IMR-90 (cell line): ENCODE measurements around the gene NHEJ1. TPM values are rescaled to one million over a fixed set of nuclear protein-coding genes. Genes with fewer than 3 reads are reported as not detected.

Experiments used
- ATAC-seq: fragments of 200-7000 bp; cut with Tn5 transposase; 2 replicates; pipeline ENCODE4 v1.9.1; 2020; ENCODE audit warnings: low read depth, mild to moderate bottlenecking, moderate library complexity
- BruUV-seq: library from RNA; stranded (reverse); fragments of 400-500 nt; replicated peaks from 2 replicates; lab custom pipeline; 2021; lab: Mats Ljungman, UMichigan
- CTCF ChIA-PET: fragments of 300-600 bp; formaldehyde crosslinking; extraction: SDS; loops from one replicate; lab custom pipeline; 2021; ENCODE audit warnings: antibody characterized with exemption; lab: Yijun Ruan, JAX
- POLR2A ChIA-PET: fragments of 300-600 bp; sonication (Branson Sonifier 250); formaldehyde crosslinking; loops from one replicate; lab custom pipeline; 2022; ENCODE audit warnings: antibody characterized with exemption; ENCODE audit not compliant: unreplicated experiment; lab: Charles Lee
- DNase-seq: peaks from one replicate; pipeline ENCODE4 v3.0.0; 2013
- H2AFZ ChIP-seq: replicated peaks from 2 replicates; pipeline ENCODE3; 2013; ENCODE audit warnings: low read length, mild to moderate bottlenecking; ENCODE audit not compliant: poor library complexity
- H2AK5ac ChIP-seq: 2 replicates; pipeline ENCODE4 v1.6.1; 2013; ENCODE audit warnings: low read depth, low read length, inconsistent platforms
- H2AK9ac ChIP-seq: replicated peaks from 2 replicates; pipeline ENCODE3; 2013; ENCODE audit warnings: mild to moderate bottlenecking, low read depth, low read length, moderate library complexity; ENCODE audit not compliant: poor library complexity
- H2BK120ac ChIP-seq: 2 replicates; pipeline ENCODE4 v1.6.1; 2013; ENCODE audit warnings: low read depth, low read length, inconsistent platforms
- H2BK15ac ChIP-seq: 3 replicates; pipeline ENCODE4 v1.6.1; 2013; ENCODE audit warnings: low read depth, low read length, inconsistent platforms
- H2BK20ac ChIP-seq: 2 replicates; pipeline ENCODE4 v1.6.1; 2013; ENCODE audit warnings: low read depth, mild to moderate bottlenecking, inconsistent platforms, low read length, moderate library complexity
- H2BK5ac ChIP-seq: 2 replicates; pipeline ENCODE4 v1.6.1; 2013; ENCODE audit warnings: mild to moderate bottlenecking, low read depth, low read length, inconsistent platforms; ENCODE audit not compliant: poor library complexity, severe bottlenecking
- H3K14ac ChIP-seq: replicated peaks from 2 replicates; pipeline ENCODE4 v1.6.1; 2013; ENCODE audit warnings: low read depth, low read length, inconsistent platforms
- H3K18ac ChIP-seq: 2 replicates; pipeline ENCODE4 v1.6.1; 2013; ENCODE audit warnings: low read depth, low read length, control low read depth
- H3K23ac ChIP-seq: 2 replicates; pipeline ENCODE4 v1.6.1; 2013; ENCODE audit warnings: low read depth, low read length, inconsistent platforms
- H3K27ac ChIP-seq: 2 replicates; pipeline ENCODE4 v1.5.1; 2013; ENCODE audit warnings: mild to moderate bottlenecking, control low read depth, low read length; ENCODE audit not compliant: insufficient read depth
- H3K27me3 ChIP-seq: 2 replicates; pipeline ENCODE4 v1.6.1; 2013; ENCODE audit warnings: low read length; ENCODE audit not compliant: control insufficient read depth, insufficient read depth
- H3K36me3 ChIP-seq: 2 replicates; pipeline ENCODE4 v1.6.1; 2013; ENCODE audit warnings: low read length, mixed read lengths; ENCODE audit not compliant: control insufficient read depth, insufficient read depth
- H3K4ac ChIP-seq: 2 replicates; pipeline ENCODE4 v1.6.1; 2013; ENCODE audit warnings: low read depth, low read length, inconsistent platforms
- H3K4me1 ChIP-seq: 2 replicates; pipeline ENCODE4 v1.6.1; 2013; ENCODE audit warnings: low read length, mixed read lengths; ENCODE audit not compliant: control insufficient read depth, insufficient read depth
- H3K4me2 ChIP-seq: 2 replicates; pipeline ENCODE4 v1.6.1; 2013; ENCODE audit warnings: low read depth, mild to moderate bottlenecking, control low read depth, low read length, moderate library complexity
- H3K4me3 ChIP-seq: 2 replicates; pipeline ENCODE4 v1.5.1; 2013; ENCODE audit warnings: low read depth, mild to moderate bottlenecking, control low read depth, low read length, moderate library complexity; ENCODE audit not compliant: insufficient read depth
- H3K56ac ChIP-seq: 2 replicates; pipeline ENCODE4 v1.6.1; 2013; ENCODE audit warnings: low read length, inconsistent platforms; ENCODE audit not compliant: insufficient read depth; ENCODE audit errors: extremely low read depth
- H3K79me1 ChIP-seq, 2 experiments: 2 replicates each; pipeline ENCODE4 v1.6.1; 2013; ENCODE audit warnings: low read length in 2 of 2, inconsistent platforms in 1 of 2, low read depth in 1 of 2
- H3K9ac ChIP-seq: 2 replicates; pipeline ENCODE4 v1.6.1; 2013; ENCODE audit warnings: low read depth, low read length, control low read depth
- H3K9me1 ChIP-seq: 2 replicates; pipeline ENCODE4 v1.6.1; 2013; ENCODE audit warnings: low read length, inconsistent platforms; ENCODE audit not compliant: insufficient read depth
- H3K9me3 ChIP-seq: 2 replicates; pipeline ENCODE4 v1.6.1; 2013; ENCODE audit warnings: low read length; ENCODE audit not compliant: control insufficient read depth, insufficient read depth
- H4K20me1 ChIP-seq: 2 replicates; pipeline ENCODE4 v1.6.1; 2013; ENCODE audit warnings: low read length, inconsistent platforms; ENCODE audit not compliant: insufficient read depth
- H4K5ac ChIP-seq: 2 replicates; pipeline ENCODE4 v1.6.1; 2013; ENCODE audit warnings: mild to moderate bottlenecking, low read depth, low read length, control low read depth
- H4K8ac ChIP-seq, 2 experiments: 2 replicates each; pipeline ENCODE4 v1.6.1; 2013; ENCODE audit warnings: low read depth in 2 of 2, low read length in 2 of 2, control low read depth in 1 of 2, inconsistent platforms in 1 of 2
- H4K91ac ChIP-seq: 2 replicates; pipeline ENCODE4 v1.6.1; 2013; ENCODE audit warnings: low read depth, low read length, inconsistent platforms; ENCODE audit not compliant: insufficient read depth
- BHLHE40 ChIP-seq: fragments of 150-350 bp; IDR thresholded peaks from 2 replicates; pipeline ENCODE4 v1.6.1; 2016; ENCODE audit warnings: mild to moderate bottlenecking, low read depth, low read length
- CEBPB ChIP-seq: IDR thresholded peaks from 2 replicates; pipeline ENCODE4 v1.6.1; 2012; ENCODE audit warnings: low read depth, low read length, improper control_type of control experiment
- CTCF ChIP-seq: conservative IDR thresholded peaks from 2 replicates; pipeline ENCODE4 v1.5.1; 2012; ENCODE audit warnings: mild to moderate bottlenecking, low read depth, low read length, improper control_type of control experiment
- FOS ChIP-seq: fragments of 150-350 bp; IDR thresholded peaks from 2 replicates; pipeline ENCODE4 v1.6.1; 2016; ENCODE audit warnings: low read depth, low read length
- MAFK ChIP-seq: IDR thresholded peaks from 2 replicates; pipeline ENCODE4 v1.6.1; 2012; ENCODE audit warnings: low read depth, low read length, improper control_type of control experiment
- MAZ ChIP-seq: IDR thresholded peaks from 2 replicates; pipeline ENCODE4 v1.6.1; 2012; ENCODE audit warnings: low read depth, mild to moderate bottlenecking, low read length, improper control_type of control experiment, moderate library complexity, borderline replicate concordance
- MXI1 ChIP-seq: IDR thresholded peaks from 2 replicates; pipeline ENCODE4 v1.6.1; 2012; ENCODE audit warnings: low read depth, mild to moderate bottlenecking, low read length, moderate library complexity, borderline replicate concordance
- POLR2A ChIP-seq: IDR thresholded peaks from 2 replicates; pipeline ENCODE4 v1.6.1; 2012; ENCODE audit warnings: mild to moderate bottlenecking, low read depth, low read length
- RCOR1 ChIP-seq: IDR thresholded peaks from 2 replicates; pipeline ENCODE4 v1.6.1; 2012; ENCODE audit warnings: mild to moderate bottlenecking, low read length, improper control_type of control experiment; ENCODE audit not compliant: insufficient replicate concordance
- RFX5 ChIP-seq: IDR thresholded peaks from 2 replicates; pipeline ENCODE4 v1.8.0; 2012; ENCODE audit warnings: low read depth, mild to moderate bottlenecking, low read length, moderate library complexity
- SMC3 ChIP-seq: fragments of 150-350 bp; IDR thresholded peaks from 2 replicates; pipeline ENCODE4 v1.6.1; 2016; ENCODE audit warnings: low read depth, mild to moderate bottlenecking, antibody characterized with exemption, low read length, moderate library complexity
- USF2 ChIP-seq: fragments of 150-350 bp; IDR thresholded peaks from 2 replicates; pipeline ENCODE4 v1.6.1; 2017; ENCODE audit warnings: mild to moderate bottlenecking, antibody characterized with exemption, low read length, low read depth
- WGBS, 2 experiments: methylation state at CpG; one replicate each; pipeline versions ENCODE4 v1.1.5 to v1.1.7; 2013; ENCODE audit warnings: missing lambda C conversion rate in 2 of 2; ENCODE audit not compliant: insufficient read length in 1 of 2; ENCODE audit errors: extremely low coverage in 2 of 2; 5-methylcytosine and 5-hydroxymethylcytosine counted together
- dilution Hi-C: fragments of 300-500 bp; cut with HindIII; formaldehyde crosslinking; loops from one replicate; pipeline ENCODE4 v1.14.3; 2018; ENCODE audit warnings: low sequenced_read_pairs; ENCODE audit not compliant: unreplicated experiment
- in situ Hi-C: fragments of 300-500 bp; cut with MboI; formaldehyde crosslinking; loops from 3 replicates; pipeline ENCODE4 v1.14.3; 2019; ENCODE audit warnings: low sequenced_read_pairs, inconsistent platforms, mixed read lengths
- intact Hi-C: fragments of 100-400 bp; cut with micrococcal nuclease; formaldehyde crosslinking; loops from 2 replicates; pipeline ENCODE4 v1.10.0; 2022
- polyA plus RNA-seq, 3 experiments: library from polyadenylated mRNA; depleted of rRNA; stranded (reverse); fragments of >200 nt; gene quantifications; 2 replicates each; pipeline ENCODE4 v1.2.3, GENCODE V29; 2012; ENCODE audit warnings: low replicate concordance in 1 of 3
- total RNA-seq: library from RNA; depleted of rRNA; stranded (reverse); fragments of >200 nt; gene quantifications from 2 replicates; pipeline ENCODE4 v1.2.3, GENCODE V29; 2012

The NHEJ1 gene
- total and polyA plus RNA-seq, 2 of the 4 experiments (the other 2 are of a cell fraction): 12.5 to 23.1 TPM

- Histone ChIP-seq H2AK5ac (no peak overlapping the region), H3K4me3 (no peak overlapping the region), H4K8ac (no peak overlapping the region), H3K4me2 (no peak overlapping the region), H3K56ac (no peak overlapping the region), H3K9ac (no peak overlapping the region), H4K20me1 (no peaks in the 10 kb centered on the region), H3K23ac (no peak overlapping the region), H2BK20ac (no peak overlapping the region), H3K79me1 (no peaks in the 10 kb centered on the region; a peak in 1 of 4 replicates), H3K9me1 (peaks cover 6% of the 10 kb centered on the region), H2BK5ac (no peak overlapping the region), H4K5ac (no peak overlapping the region), H3K36me3 (no peaks in the 10 kb centered on the region), H3K18ac (no peak overlapping the region), H2BK120ac (no peak overlapping the region), H3K4ac (no peak overlapping the region), H3K14ac (no peak overlapping the region), H3K27ac (no peak overlapping the region), H2AFZ (no peak overlapping the region), H3K4me1 (peaks cover 5% of the 10 kb centered on the region), H3K27me3 (no peaks in the 10 kb centered on the region), H3K9me3 (no peaks in the 10 kb centered on the region), H2AK9ac (no peak overlapping the region), H4K91ac (no peak overlapping the region), H2BK15ac (no peak overlapping the region)
- ChIA-PET CTCF (interaction anchor here (1.9 kb wide), 1 partner anchor 25 kb away, joined by 4 read pairs; no protein-coding TSS in a partner anchor), POLR2A (no interaction called here)
- intact Hi-C loops: no loop called here
- in situ Hi-C loops: no loop called here
- no peak for ATAC-seq
- TF ChIP-seq MXI1: no peak
- no peak for TF ChIP-seq RFX5
- no peak for TF ChIP-seq MAFK
- no peak for TF ChIP-seq USF2
- TF ChIP-seq BHLHE40: no peak
- no peak for TF ChIP-seq FOS
- no peak for TF ChIP-seq SMC3
- TF ChIP-seq RCOR1: no peak
- no peak for TF ChIP-seq MAZ
- TF ChIP-seq POLR2A: no peak
- TF ChIP-seq CEBPB: no peak
- TF ChIP-seq CTCF: no peak
- no TSS peak for BruUV-seq
- WGBS, 2 experiments: 96% methylated on average over 9 of the region's 16 CpGs; no CpG with 5 or more reads in 1 of the 2 experiments
- dilution Hi-C loops: no loop called here
- no peak for DNase-seq
These were observed 31.0 kb downstream of the NHEJ1 start for GRCh38 chr2:219129589-219129988.
